LNCaP clone FGC (cell line): ENCODE measurements around the gene FAM186B.
"Not testable (repeated sequence)": the region's sequence is repeated elsewhere in the genome, so short reads cannot be mapped to it uniquely, and the experiment has no call there.

Source experiments
- DNase-seq: peaks from one replicate; pipeline ENCODE4 v3.0.0-alpha.2; 2011; ENCODE audit warnings: low read depth
- H3K4me3 ChIP-seq: 2 replicates; pipeline ENCODE4 v1.5.1; 2011; ENCODE audit warnings: mild to moderate bottlenecking, low read depth, low read length, control low read depth
- TF ChIP-seq, protein P1 (sequence below): IDR thresholded peaks from 2 replicates; pipeline ENCODE4 v1.5.1; 2012; ENCODE audit warnings: mild to moderate bottlenecking; ENCODE audit not compliant: control insufficient read depth, insufficient read depth; ENCODE audit errors: extremely low read depth

Gene FAM186B, protein sequence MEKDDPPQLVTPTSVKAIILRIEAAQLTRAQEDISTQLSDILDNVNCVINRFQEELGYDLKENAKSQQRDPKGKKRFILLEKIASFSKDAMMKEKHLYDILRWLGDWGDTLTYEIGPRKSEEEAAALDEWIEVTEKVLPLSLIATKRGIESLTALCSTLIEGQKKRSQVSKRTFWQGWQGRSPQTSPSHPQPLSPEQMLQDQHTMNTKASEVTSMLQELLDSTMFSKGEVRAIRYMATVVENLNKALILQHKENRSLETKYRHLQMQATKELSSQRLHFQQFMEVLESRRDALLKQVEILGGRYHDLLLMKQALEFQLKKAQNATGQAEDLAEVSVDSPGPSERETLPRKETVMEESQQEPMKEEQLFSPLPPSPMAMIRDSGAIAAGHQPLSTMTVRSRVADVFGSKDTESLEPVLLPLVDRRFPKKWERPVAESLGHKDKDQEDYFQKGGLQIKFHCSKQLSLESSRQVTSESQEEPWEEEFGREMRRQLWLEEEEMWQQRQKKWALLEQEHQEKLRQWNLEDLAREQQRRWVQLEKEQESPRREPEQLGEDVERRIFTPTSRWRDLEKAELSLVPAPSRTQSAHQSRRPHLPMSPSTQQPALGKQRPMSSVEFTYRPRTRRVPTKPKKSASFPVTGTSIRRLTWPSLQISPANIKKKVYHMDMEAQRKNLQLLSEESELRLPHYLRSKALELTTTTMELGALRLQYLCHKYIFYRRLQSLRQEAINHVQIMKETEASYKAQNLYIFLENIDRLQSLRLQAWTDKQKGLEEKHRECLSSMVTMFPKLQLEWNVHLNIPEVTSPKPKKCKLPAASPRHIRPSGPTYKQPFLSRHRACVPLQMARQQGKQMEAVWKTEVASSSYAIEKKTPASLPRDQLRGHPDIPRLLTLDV

DNA sequence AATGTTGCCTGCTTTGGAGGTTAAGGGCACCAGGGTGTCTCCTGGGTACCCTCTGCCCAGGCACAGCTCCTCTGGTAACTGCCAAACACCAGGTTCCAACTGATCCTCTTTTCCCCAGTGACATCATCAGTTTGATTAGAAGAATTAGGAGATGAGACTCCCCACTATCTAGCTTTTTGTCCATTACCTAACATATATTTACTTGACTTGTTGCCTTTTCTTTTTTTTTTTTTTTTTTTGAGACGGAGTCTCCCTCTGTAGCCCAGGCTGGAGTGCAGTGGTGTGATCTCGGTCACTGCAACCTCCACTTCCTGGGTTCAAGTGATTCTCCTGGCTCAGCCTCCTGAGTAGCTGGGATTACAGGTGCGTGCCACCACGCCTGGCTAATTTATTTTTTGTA lies at the start of gene FAM186B:
TSS of gene FAM186B (minus strand) at position 101 of the 400 bp plus-strand sequence. CDS start 162 bp downstream, outside the sequence.
- not testable (repeated sequence) for H3K4me3 ChIP-seq, DNase-seq

DNA sequence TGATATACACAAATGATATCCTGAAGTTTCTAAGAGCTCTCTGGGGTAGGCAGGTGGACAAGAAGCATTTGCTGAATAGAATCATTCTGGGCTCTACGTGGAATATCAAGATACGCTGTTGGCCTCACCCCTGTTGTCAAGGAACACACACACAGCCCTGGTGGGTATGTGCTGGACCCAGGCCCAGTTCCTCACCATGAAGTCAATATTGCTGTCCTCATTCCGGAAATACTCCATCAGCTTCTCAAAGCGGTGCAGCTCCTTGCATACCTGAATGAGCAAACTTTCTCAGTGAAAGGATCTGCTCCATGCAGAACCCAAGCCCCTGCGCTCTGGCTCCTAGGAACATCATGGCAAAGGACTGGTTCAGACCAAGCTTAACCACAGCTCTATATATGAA lies 49.3 kb upstream of the FAM186B start:
- no peak overlapping the region for H3K4me3 ChIP-seq
- TF ChIP-seq, protein P1, sequence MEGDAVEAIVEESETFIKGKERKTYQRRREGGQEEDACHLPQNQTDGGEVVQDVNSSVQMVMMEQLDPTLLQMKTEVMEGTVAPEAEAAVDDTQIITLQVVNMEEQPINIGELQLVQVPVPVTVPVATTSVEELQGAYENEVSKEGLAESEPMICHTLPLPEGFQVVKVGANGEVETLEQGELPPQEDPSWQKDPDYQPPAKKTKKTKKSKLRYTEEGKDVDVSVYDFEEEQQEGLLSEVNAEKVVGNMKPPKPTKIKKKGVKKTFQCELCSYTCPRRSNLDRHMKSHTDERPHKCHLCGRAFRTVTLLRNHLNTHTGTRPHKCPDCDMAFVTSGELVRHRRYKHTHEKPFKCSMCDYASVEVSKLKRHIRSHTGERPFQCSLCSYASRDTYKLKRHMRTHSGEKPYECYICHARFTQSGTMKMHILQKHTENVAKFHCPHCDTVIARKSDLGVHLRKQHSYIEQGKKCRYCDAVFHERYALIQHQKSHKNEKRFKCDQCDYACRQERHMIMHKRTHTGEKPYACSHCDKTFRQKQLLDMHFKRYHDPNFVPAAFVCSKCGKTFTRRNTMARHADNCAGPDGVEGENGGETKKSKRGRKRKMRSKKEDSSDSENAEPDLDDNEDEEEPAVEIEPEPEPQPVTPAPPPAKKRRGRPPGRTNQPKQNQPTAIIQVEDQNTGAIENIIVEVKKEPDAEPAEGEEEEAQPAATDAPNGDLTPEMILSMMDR: no peak
- DNase-seq: no peak

DNA sequence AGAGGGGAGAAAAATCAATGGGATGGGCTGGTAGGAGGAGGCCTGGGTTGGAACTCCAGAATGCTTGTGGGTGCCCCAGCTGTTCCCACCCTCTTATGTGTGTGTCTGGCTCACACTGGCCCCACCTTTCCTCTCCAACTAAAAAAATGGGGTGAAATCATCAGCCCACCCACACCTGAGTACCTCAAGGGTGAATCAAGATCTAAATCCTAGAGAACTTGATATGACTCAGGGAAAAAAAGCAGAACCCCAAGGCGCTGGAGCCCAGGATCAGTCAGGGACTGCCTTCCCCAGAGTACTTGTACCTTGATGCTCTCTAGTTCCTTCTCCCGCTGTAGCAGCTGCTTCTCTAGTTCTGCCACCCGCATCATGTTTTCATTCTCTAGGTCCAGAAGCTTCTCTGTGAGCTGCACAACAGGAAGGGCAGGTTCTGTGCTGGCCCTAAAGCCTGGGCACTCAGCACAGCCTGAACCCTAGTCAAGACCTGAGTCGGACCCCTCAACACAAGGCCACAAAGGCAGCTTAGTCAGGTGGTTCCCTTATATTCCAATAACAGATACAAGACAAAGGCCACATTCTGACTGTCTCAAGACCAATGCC lies 47.6 kb upstream of the FAM186B start:
- no peak overlapping the region for H3K4me3 ChIP-seq
- TF ChIP-seq, protein P1: no peak
- no peak for DNase-seq

DNA sequence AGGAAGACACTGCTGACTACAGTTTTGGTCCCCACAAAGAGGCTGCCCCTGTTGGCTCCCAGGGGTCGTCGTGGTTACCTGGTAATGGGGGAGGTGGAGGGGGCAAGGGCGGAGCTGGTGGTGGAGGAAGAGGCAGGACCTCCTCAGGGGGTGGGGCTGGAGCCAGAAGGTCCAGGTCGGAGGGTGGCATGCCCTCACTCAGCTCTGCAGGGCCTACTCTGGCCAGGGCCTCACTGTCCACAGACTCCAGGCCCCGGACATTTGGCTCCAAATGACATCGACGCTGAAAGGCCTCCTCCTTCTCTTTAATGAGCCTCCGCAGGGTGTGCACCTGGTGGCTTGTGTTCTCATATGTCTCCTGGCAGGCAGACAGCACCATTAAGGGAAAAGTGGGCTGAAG lies 46.4 kb upstream of the FAM186B start:
- no peak for DNase-seq
- H3K4me3 ChIP-seq: no peak overlapping the region
- TF ChIP-seq, protein P1: no peak

DNA sequence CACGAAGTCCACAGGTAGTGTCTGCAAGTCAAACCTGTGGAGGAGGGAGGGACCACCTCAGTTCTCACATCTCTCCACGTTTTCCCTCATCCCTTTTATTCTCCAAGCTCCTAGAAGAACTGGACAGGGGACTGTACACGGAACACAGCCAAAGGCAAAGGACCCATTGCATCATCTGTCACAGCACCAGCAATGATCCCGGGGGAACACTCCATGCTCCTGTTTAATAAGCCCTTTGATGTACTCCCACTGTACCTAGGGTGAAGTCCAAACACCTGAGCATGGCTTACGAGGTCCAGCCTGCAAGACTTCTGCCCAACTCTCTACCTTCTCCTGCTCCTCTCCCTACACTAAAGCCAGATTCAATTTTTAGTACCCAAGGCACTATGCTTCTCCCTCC lies 44.5 kb upstream of the FAM186B start:
- H3K4me3 ChIP-seq: no peak overlapping the region
- DNase-seq: no peak
- TF ChIP-seq, protein P1: no peak

DNA sequence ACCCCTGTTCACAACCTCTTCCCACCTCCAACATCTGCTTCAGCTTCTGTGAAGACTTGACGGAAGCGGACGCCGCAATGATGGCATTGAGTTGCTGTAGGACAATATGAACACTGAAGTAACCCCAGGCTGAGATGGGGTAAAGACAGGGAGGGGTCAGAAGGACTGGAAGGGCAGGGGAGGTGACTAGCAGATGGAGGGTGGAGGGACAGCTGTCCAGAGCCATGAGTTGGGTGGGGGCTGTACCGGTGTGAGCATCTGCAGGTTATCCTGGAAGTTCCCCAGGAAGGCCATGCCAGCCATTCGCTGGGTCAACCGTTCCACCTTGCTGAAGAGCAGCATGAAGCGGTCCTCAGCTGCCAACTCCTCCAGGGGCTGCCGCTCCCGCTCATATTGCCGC lies 44.0 kb upstream of the FAM186B start:
- TF ChIP-seq, protein P1: no peak
- H3K4me3 ChIP-seq: no peak overlapping the region
- DNase-seq: no peak

DNA sequence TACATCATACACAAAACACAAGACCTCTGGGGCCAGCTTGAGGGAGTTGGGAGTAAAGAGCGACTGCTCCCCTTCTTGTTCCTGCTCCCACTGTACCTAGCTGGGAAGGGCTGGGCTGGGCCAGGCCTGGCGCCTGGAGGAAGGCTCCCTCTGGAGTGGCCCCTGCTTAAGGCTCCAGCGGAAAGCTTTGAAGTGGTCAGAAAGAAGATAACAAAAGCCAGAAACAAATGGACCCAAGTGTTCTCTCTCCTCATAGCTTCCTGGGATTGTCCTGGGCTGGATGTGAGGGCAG lies 43.2 kb upstream of the FAM186B start:
- TF ChIP-seq, protein P1: no peak
- no peak for DNase-seq

More for the DNA sequence above, 43.2 kb upstream of the FAM186B start:
- H3K4me3 ChIP-seq: no peak overlapping the region
